H1 (cell line): ENCODE data around the gene DYRK1A. TPM values are rescaled to one million over a fixed set of nuclear protein-coding genes. Genes with fewer than 3 reads are reported as not detected.

Source experiments
- CTCF ChIA-PET: fragments of 300-600 bp; sonication (Branson Sonifier 250); formaldehyde crosslinking; loops from one replicate; lab custom pipeline; 2021; ENCODE audit not compliant: partially characterized antibody; lab: Charles Lee
- POLR2A ChIA-PET: fragments of 300-600 bp; sonication (Branson Sonifier 250); formaldehyde crosslinking; loops from one replicate; lab custom pipeline; 2021; ENCODE audit warnings: inconsistent platforms; ENCODE audit not compliant: partially characterized antibody; lab: Charles Lee
- DNase-seq, 2 experiments: peaks; one replicate each; pipeline versions ENCODE4 v3.0.0 to v3.0.0-alpha.2; 2010 to 2022; ENCODE audit warnings: low spot score in 2 of 2, low read depth in 1 of 2, mixed read lengths in 1 of 2
- FAIRE-seq: peaks from 2 replicates; lab custom pipeline; 2011; peaks lifted over from hg19 to GRCh38; lab: Jason Lieb, UNC
- H2AFZ ChIP-seq: 2 replicates; pipeline ENCODE4 v1.8.1; 2012; ENCODE audit warnings: low read length, inconsistent platforms
- H2AK5ac ChIP-seq: 2 replicates; pipeline ENCODE4 v1.6.1; 2013; ENCODE audit warnings: low read depth, low read length
- H2BK120ac ChIP-seq: replicated peaks from 2 replicates; pipeline ENCODE3; 2013; ENCODE audit warnings: low read depth, low read length, inconsistent platforms
- H2BK12ac ChIP-seq: 2 replicates; pipeline ENCODE4 v1.6.1; 2013; ENCODE audit warnings: low read depth, low read length
- H2BK15ac ChIP-seq: 2 replicates; pipeline ENCODE4 v1.6.1; 2013; ENCODE audit warnings: low read length
- H2BK20ac ChIP-seq: 2 replicates; pipeline ENCODE4 v1.6.1; 2013; ENCODE audit warnings: low read length
- H2BK5ac ChIP-seq: 2 replicates; pipeline ENCODE4 v1.6.1; 2013; ENCODE audit warnings: low read depth, low read length
- H3K14ac ChIP-seq: 2 replicates; pipeline ENCODE4 v1.6.1; 2013; ENCODE audit warnings: inconsistent platforms; ENCODE audit not compliant: insufficient read length
- H3K18ac ChIP-seq: 2 replicates; pipeline ENCODE4 v1.6.1; 2013; ENCODE audit warnings: low read length; ENCODE audit errors: extremely low read depth
- H3K23ac ChIP-seq: 2 replicates; pipeline ENCODE4 v1.6.1; 2013; ENCODE audit warnings: inconsistent platforms; ENCODE audit not compliant: insufficient read length
- H3K23me2 ChIP-seq: 2 replicates; pipeline ENCODE4 v1.6.1; 2013; ENCODE audit warnings: low read depth, low read length
- H3K27ac ChIP-seq: 2 replicates; pipeline ENCODE4 v1.6.1; 2011; ENCODE audit warnings: low read depth, low read length, inconsistent platforms
- H3K27me3 ChIP-seq, 4 experiments: replicated peaks in 1 of 4; 1 replicate in 1 of 4; 2 replicates in 3 of 4; pipeline versions ENCODE4 v1.6.1 to v1.8.1; 2011 to 2013; ENCODE audit warnings: low read length in 3 of 4, mild to moderate bottlenecking in 3 of 4, inconsistent platforms in 2 of 4, mixed read lengths in 2 of 4, moderate library complexity in 1 of 4; ENCODE audit not compliant: control insufficient read depth in 3 of 4, insufficient read depth in 3 of 4; ENCODE audit errors: extremely low read depth in 1 of 4
- H3K36me3 ChIP-seq, 4 experiments: 2 replicates each; pipeline versions ENCODE4 v1.6.1 to v1.8.1; 2011 to 2013; ENCODE audit warnings: mild to moderate bottlenecking in 4 of 4, low read length in 3 of 4, moderate library complexity in 2 of 4, control low read depth in 1 of 4, inconsistent platforms in 1 of 4; ENCODE audit not compliant: insufficient read depth in 4 of 4, control insufficient read depth in 2 of 4
- H3K4ac ChIP-seq: replicated peaks from 2 replicates; pipeline ENCODE3; 2013; ENCODE audit warnings: low read length, low read depth, mixed read lengths, inconsistent platforms; ENCODE audit not compliant: insufficient read length
- H3K4me1 ChIP-seq, 4 experiments: replicated peaks in 1 of 4; 1 replicate in 1 of 4; 2 replicates in 3 of 4; pipeline versions ENCODE4 v1.6.1 to v1.8.1; 2011 to 2013; ENCODE audit warnings: low read length in 3 of 4, inconsistent platforms in 2 of 4, mixed read lengths in 1 of 4; ENCODE audit not compliant: insufficient read depth in 4 of 4, control insufficient read depth in 3 of 4
- H3K4me2 ChIP-seq, 2 experiments: 2 replicates each; pipeline versions ENCODE4 v1.6.1 to v1.8.1; 2011 to 2013; ENCODE audit warnings: low read depth in 2 of 2, low read length in 2 of 2, control low read depth in 1 of 2, inconsistent platforms in 1 of 2, mild to moderate bottlenecking in 1 of 2; ENCODE audit not compliant: insufficient read depth in 1 of 2
- H3K4me3 ChIP-seq, 4 experiments: fragments of 200-600, 300-600 bp in 1 of 4; sonication (generic), shearing (Covaris generic), sonication (Bioruptor Twin) in 1 of 4; 2 replicates each; pipeline versions ENCODE4 v1.5.1 to v1.8.1; 2011 to 2016; ENCODE audit warnings: low read length in 4 of 4, low read depth in 3 of 4, control low read depth in 2 of 4, inconsistent platforms in 2 of 4, mild to moderate bottlenecking in 2 of 4, mixed read lengths in 1 of 4, moderate library complexity in 1 of 4; ENCODE audit not compliant: insufficient read depth in 2 of 4; ENCODE audit errors: extremely low read depth in 1 of 4
- H3K56ac ChIP-seq: replicated peaks from 2 replicates; pipeline ENCODE3; 2013; ENCODE audit warnings: low read depth, mild to moderate bottlenecking, mixed read lengths, low read length, inconsistent platforms; ENCODE audit not compliant: insufficient read length
- H3K79me1 ChIP-seq: 2 replicates; pipeline ENCODE4 v1.6.1; 2013; ENCODE audit warnings: low read depth, low read length, control low read depth
- H3K79me2 ChIP-seq, 2 experiments: 2 replicates each; pipeline versions ENCODE4 v1.6.1 to v1.8.1; 2012 to 2013; ENCODE audit warnings: low read length in 2 of 2, mild to moderate bottlenecking in 2 of 2, inconsistent platforms in 1 of 2; ENCODE audit not compliant: insufficient read depth in 2 of 2, control insufficient read depth in 1 of 2
- H3K9ac ChIP-seq, 4 experiments: replicated peaks in 1 of 4; 1 replicate in 1 of 4; 2 replicates in 3 of 4; pipeline versions ENCODE4 v1.6.1 to v1.8.1; 2011 to 2013; ENCODE audit warnings: low read depth in 3 of 4, low read length in 3 of 4, control low read depth in 2 of 4, mild to moderate bottlenecking in 2 of 4, moderate library complexity in 2 of 4, inconsistent platforms in 1 of 4; ENCODE audit errors: extremely low read depth in 1 of 4
- H3K9me3 ChIP-seq, 2 experiments: 2 replicates each; pipeline versions ENCODE4 v1.6.1 to v1.8.1; 2012 to 2013; ENCODE audit warnings: mild to moderate bottlenecking in 2 of 2, moderate library complexity in 2 of 2, control low read depth in 1 of 2, inconsistent platforms in 1 of 2, low read depth in 1 of 2, low read length in 1 of 2, mixed read lengths in 1 of 2; ENCODE audit not compliant: insufficient read depth in 2 of 2
- H4K20me1 ChIP-seq, 2 experiments: replicated peaks in 1 of 2; 2 replicates each; pipeline versions ENCODE3 to v1.8.1; 2011 to 2013; ENCODE audit warnings: inconsistent platforms in 2 of 2, low read length in 2 of 2, mild to moderate bottlenecking in 1 of 2; ENCODE audit not compliant: insufficient read depth in 2 of 2, control insufficient read depth in 1 of 2
- H4K5ac ChIP-seq: 2 replicates; pipeline ENCODE4 v1.6.1; 2013; ENCODE audit warnings: low read length, low read depth, mixed read lengths, inconsistent platforms; ENCODE audit not compliant: insufficient read length
- H4K8ac ChIP-seq: 2 replicates; pipeline ENCODE4 v1.8.0; 2013; ENCODE audit warnings: mild to moderate bottlenecking, moderate library complexity, low read length, inconsistent platforms; ENCODE audit not compliant: insufficient read depth; ENCODE audit errors: extremely low read depth
- H4K91ac ChIP-seq: replicated peaks from 2 replicates; pipeline ENCODE3; 2013; ENCODE audit warnings: low read length, mixed read lengths, inconsistent platforms; ENCODE audit not compliant: insufficient read length
- KDM1A ChIP-seq: fragments of 200-600, 300-600 bp; sonication (generic); IDR thresholded peaks from 2 replicates; pipeline ENCODE4 v1.7.1; 2016; ENCODE audit warnings: mild to moderate bottlenecking, low read length, borderline replicate concordance
- PHF8 ChIP-seq: fragments of 200-600 bp; sonication (generic); conservative IDR thresholded peaks from 2 replicates; pipeline ENCODE4 v1.7.1; 2012; ENCODE audit warnings: low read depth, mild to moderate bottlenecking, inconsistent platforms, low read length, moderate library complexity
- WGBS, 2 experiments: shearing (Covaris generic) in 1 of 2; methylation state at CpG; one replicate each; pipeline versions ENCODE4 v1.1.6 to v1.1.7; 2013 to 2015; ENCODE audit warnings: low lambda C conversion rate in 2 of 2, mixed read lengths in 2 of 2, inconsistent platforms in 1 of 2, low coverage in 1 of 2, missing lambda C conversion rate in 1 of 2; ENCODE audit not compliant: insufficient replicate concordance in 2 of 2, insufficient coverage in 1 of 2, insufficient read length in 1 of 2; ENCODE audit errors: extremely low coverage in 1 of 2, missing lambda C conversion rate in 1 of 2; 5-methylcytosine and 5-hydroxymethylcytosine counted together
- polyA plus RNA-seq, 7 experiments: library from polyadenylated mRNA; depleted of rRNA in 3 of 7; stranded (reverse) in 5 of 7; unstranded in 2 of 7; fragments of >200 nt in 5 of 7; fragments of 200-250 nt in 2 of 7; gene quantifications; 1 replicate in 5 of 7; 2 replicates in 1 of 7; 4 replicates in 1 of 7; pipeline versions ENCODE4 v1.2.1 to v1.2.3, GENCODE V29; 2011 to 2013; ENCODE audit warnings: missing spikeins in 2 of 7, mixed read lengths in 2 of 7
- total RNA-seq: library from RNA; stranded (reverse); fragmentation: NEBNext Ultra II Directional; extraction: Animal tissue kit (Norgen Biotek cat#: 25700); gene quantifications from 2 replicates; pipeline ENCODE4 v1.2.1, GENCODE V29; 2021

Gene DYRK1A
- total and polyA plus RNA-seq, 2 of the 8 experiments (the other 6 are each of a cell fraction or from before 2014, with no cell fraction given): 61.1 to 62.2 TPM

GRCh38 chr21:37531431-37531932, 164.9 kb downstream of the DYRK1A start:
- no peak overlapping the region for H3K9ac ChIP-seq
- no peak overlapping the region for H4K5ac ChIP-seq
- 84% methylated on average over 13 of the region's 13 CpGs; no CpG with 5 or more reads in 1 of the 2 experiments for WGBS, 2 experiments
- no peak overlapping the region for H3K4ac ChIP-seq
- H3K27ac ChIP-seq: peak overlapping the region; percentile 29; the same call in 1 of the 2 replicates
- no peak overlapping the region for H2AK5ac ChIP-seq
- no peak overlapping the region for H2BK120ac ChIP-seq
- H3K23ac ChIP-seq: no peak overlapping the region
- H3K4me3 ChIP-seq: no peak overlapping the region
- H3K79me2 ChIP-seq: no peaks in the 10 kb centered on the region
- ChIA-PET CTCF (interaction anchor here (0.9 to 1.7 kb wide), 5 partner anchors 11 to 116 kb away, joined by 3 to 4 read pairs (median 4); no protein-coding TSS in a partner anchor), POLR2A (interaction anchor here (0.7 to 2.1 kb wide), 4 partner anchors 14 to 33 kb away, joined by 3 to 9 read pairs (median 4); no protein-coding TSS in a partner anchor)
- H2AFZ ChIP-seq: no peak overlapping the region
- H3K56ac ChIP-seq: no peak overlapping the region
- no peaks in the 10 kb centered on the region for H3K23me2 ChIP-seq
- peak overlapping the region; percentile 37 for H4K91ac ChIP-seq
- H2BK12ac ChIP-seq: 0 out of 2 replicates have a peak overlapping the region, but pooled peaks have one; percentile 41
- H3K18ac ChIP-seq: no peak overlapping the region
- no peaks in the 10 kb centered on the region; a peak in 2 of 7 replicates for H3K4me1 ChIP-seq
- FAIRE-seq (no peak), DNase-seq (no peak)
- no peak overlapping the region for H3K14ac ChIP-seq
- no peaks in the 10 kb centered on the region for H4K20me1 ChIP-seq
- no peak overlapping the region for H2BK20ac ChIP-seq
- H2BK15ac ChIP-seq: peak overlapping the region; percentile 66; the same call in 1 of the 2 replicates
- peaks cover 0 to 2% of the 10 kb centered on the region in 2 experiments; a peak in 2 of 4 replicates for H3K9me3 ChIP-seq
- no peaks in the 10 kb centered on the region for H3K36me3 ChIP-seq
- H2BK5ac ChIP-seq: peak overlapping the region; percentile 53; the same call in 1 of the 2 replicates
- H3K79me1 ChIP-seq: no peaks in the 10 kb centered on the region
- no peak overlapping the region for H3K4me2 ChIP-seq
- no peak overlapping the region; the same call in 1 of the 2 replicates for H4K8ac ChIP-seq
- H3K27me3 ChIP-seq: no peaks in the 10 kb centered on the region
- no peak for TF ChIP-seq KDM1A
- no peak for TF ChIP-seq PHF8
